ENCODE data around the gene CPSF7. TPM values are rescaled to one million over a fixed set of nuclear protein-coding genes. Genes with fewer than 3 reads are reported as not detected.

Gene CPSF7
- total RNA-seq, 1 experiment from 2014 or later = 145 TPM

DNA sequence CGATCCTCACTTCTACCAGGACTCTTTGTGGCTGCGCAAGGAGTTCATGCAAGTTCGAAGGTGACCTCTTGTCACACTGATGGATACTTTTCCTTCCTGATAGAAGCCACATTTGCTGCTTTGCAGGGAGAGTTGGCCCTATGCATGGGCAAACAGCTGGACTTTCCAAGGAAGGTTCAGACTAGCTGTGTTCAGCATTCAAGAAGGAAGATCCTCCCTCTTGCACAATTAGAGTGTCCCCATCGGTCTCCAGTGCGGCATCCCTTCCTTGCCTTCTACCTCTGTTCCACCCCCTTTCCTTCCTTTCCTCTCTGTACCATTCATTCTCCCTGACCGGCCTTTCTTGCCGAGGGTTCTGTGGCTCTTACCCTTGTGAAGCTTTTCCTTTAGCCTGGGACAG, 61.1 kb downstream of the CPSF7 start:
- H3K56ac ChIP-seq (ENCODE audit: insufficient read length, low read depth, low read length) = no peak overlapping the region
- no peaks in the 10 kb centered on the region for H3K23me2 ChIP-seq (ENCODE audit: insufficient read length, low read depth, low read length, poor library complexity, severe bottlenecking)
- TF ChIP-seq CTCF (conservative IDR thresholded peaks at IDR 0.05) = no peak
- H3K4ac ChIP-seq (ENCODE audit: low read depth, low read length) = no peak overlapping the region
- H3K36me3 Mint-ChIP-seq (ENCODE audit: insufficient read depth in 1 of 3, low read depth in 3 of 3) = peaks cover 71 to 94% (median 88%) of the 10 kb centered on the region in 3 experiments
- H3K14ac ChIP-seq (ENCODE audit: insufficient read depth, low read length) = no peak overlapping the region
- H2BK12ac ChIP-seq (ENCODE audit: insufficient read length, low read depth, low read length) = no peak overlapping the region
- no peak overlapping the region for H2AFZ ChIP-seq (ENCODE audit: low read length)
- no peak overlapping the region for H3K18ac ChIP-seq (ENCODE audit: insufficient read length, low read depth, low read length)
- no peak overlapping the region for H3K9ac ChIP-seq (ENCODE audit: extremely low read depth, insufficient read length, low read length)
- H2BK20ac ChIP-seq (ENCODE audit: low read depth, low read length, poor library complexity, severe bottlenecking) = no peak overlapping the region
- no peak overlapping the region for H3K27ac ChIP-seq (ENCODE audit: insufficient read length, low read depth, low read length)
- no peak overlapping the region for H3K4me2 ChIP-seq (ENCODE audit: insufficient read depth, insufficient read length, low read length)
- H2AK5ac ChIP-seq (ENCODE audit: insufficient read length, low read length) = no peak overlapping the region
- H3K4me3 Mint-ChIP-seq = no peak overlapping the region
- H3K9me3 Mint-ChIP-seq = peaks cover 19 to 24% of the 10 kb centered on the region in 2 experiments
- no peak overlapping the region for H4K91ac ChIP-seq (ENCODE audit: insufficient read length, low read depth, low read length)
- H3T11ph ChIP-seq (ENCODE audit: low read length) = no peak overlapping the region
- WGBS (ENCODE audit: extremely low coverage, insufficient read length, low lambda C conversion rate) = no CpG with 5 or more reads among the region's 7 CpGs
- H3K23ac ChIP-seq (ENCODE audit: insufficient read length, low read depth, low read length) = no peak overlapping the region
- no peak overlapping the region for H2BK5ac ChIP-seq (ENCODE audit: insufficient read length, low read length)
- no peak overlapping the region for H2BK120ac ChIP-seq (ENCODE audit: low read depth, low read length, poor library complexity, severe bottlenecking)
- no peak overlapping the region for H4K5ac ChIP-seq (ENCODE audit: insufficient read length, low read depth, low read length)
- H2BK15ac ChIP-seq (ENCODE audit: low read depth, low read length) = no peak overlapping the region
- H3K4me1 Mint-ChIP-seq = peaks cover 0 to 2% of the 10 kb centered on the region in 2 experiments; a peak in 1 of 4 replicates
- H3K27ac Mint-ChIP-seq = no peak overlapping the region
- no peaks in the 10 kb centered on the region for H4K20me1 ChIP-seq (ENCODE audit: control insufficient read depth, insufficient read depth, insufficient read length)
- no peaks in the 10 kb centered on the region for H3K27me3 Mint-ChIP-seq (ENCODE audit: low read depth)
- no peaks in the 10 kb centered on the region for H3K4me1 ChIP-seq (ENCODE audit: insufficient read depth, low read length)
- peaks cover 5% of the 10 kb centered on the region for H3K9me3 ChIP-seq (ENCODE audit: control insufficient read depth, low read depth, low read length)
- no peak for DNase-seq
- no peaks in the 10 kb centered on the region for H3K79me1 ChIP-seq (ENCODE audit: insufficient read depth, low read depth, low read length, poor library complexity, severe bottlenecking)
- no peaks in the 10 kb centered on the region for H3K79me2 ChIP-seq (ENCODE audit: insufficient read depth, low read length)
- H3K27me3 ChIP-seq (ENCODE audit: insufficient read depth, low read length) = no peaks in the 10 kb centered on the region
- H4K8ac ChIP-seq (replicated peaks; ENCODE audit: insufficient read length, low read depth, low read length) = no peak overlapping the region
